ENCODE data around the gene HAGH. TPM values are rescaled to one million over a fixed set of nuclear protein-coding genes. Genes with fewer than 3 reads are reported as not detected.

The HAGH gene
- total RNA-seq, 6 experiments from 2014 or later, result 77.9 to 161 (median 143) TPM

DNA sequence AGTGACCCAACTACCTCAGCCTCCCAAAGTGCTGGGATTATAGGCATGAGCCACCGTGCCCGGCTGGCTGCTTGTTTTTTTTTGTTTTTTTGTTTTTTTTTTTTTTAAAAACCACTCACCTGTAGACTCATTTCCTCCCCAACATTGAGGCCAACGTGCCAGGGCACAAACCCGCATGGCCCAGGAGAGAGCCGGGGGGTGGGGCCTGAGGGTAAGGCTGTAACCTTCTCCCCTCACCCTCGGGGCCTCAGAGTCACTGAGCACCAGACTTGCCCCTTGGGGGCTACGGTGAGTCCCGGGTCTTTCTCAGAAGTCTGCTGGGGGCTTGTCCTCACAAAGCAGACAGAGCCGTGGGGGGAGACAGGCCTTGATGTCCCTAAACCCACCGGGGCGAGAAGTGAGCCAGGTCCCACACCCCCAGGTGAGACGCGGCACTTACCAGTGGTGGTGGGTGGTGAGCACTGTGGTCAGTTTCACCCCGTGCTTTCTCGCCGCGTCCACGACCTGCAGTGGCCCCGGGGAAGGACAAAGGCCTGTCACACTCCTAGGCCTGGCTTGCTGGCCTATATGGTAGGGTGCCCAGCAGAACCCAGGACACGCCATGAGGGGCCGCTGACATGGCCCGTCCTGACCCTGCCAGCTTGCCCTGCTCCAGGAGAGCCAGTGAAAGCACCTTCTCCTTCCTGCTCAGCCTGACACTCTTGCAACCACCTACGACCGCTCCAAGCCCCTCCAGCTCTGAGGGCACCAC is 4.6 kb downstream of the HAGH start:
- H3K9me3 ChIP-seq, result no peaks in the 10 kb centered on the region
- intact Hi-C loops (cut with DNase I), result loop anchor here in 1 of 2 donors (5.0 kb wide), 1 partner anchor 45 kb away; no protein-coding TSS in a partner anchor
- H3K27me3 ChIP-seq, result no peaks in the 10 kb centered on the region
- peaks cover 0 to 41% (median 22%) of the 10 kb centered on the region in 4 donors for H3K36me3 ChIP-seq
- 55% methylated on average over 8 of the region's 24 CpGs for WGBS (ENCODE audit: insufficient coverage, low coverage, low lambda C conversion rate, missing lambda C conversion rate)
- no peak overlapping the region for H3K27ac ChIP-seq
- DNase-seq (peak in 1 of 3 donors; percentile 43), ATAC-seq (no peak)
- peaks cover 0 to 33% (median 15%) of the 10 kb centered on the region in 4 donors for H3K4me1 ChIP-seq
- H3K4me3 ChIP-seq, result no peak overlapping the region
- no peak for TF ChIP-seq POLR2A (IDR thresholded peaks at IDR 0.05)
- TF ChIP-seq, protein P1, sequence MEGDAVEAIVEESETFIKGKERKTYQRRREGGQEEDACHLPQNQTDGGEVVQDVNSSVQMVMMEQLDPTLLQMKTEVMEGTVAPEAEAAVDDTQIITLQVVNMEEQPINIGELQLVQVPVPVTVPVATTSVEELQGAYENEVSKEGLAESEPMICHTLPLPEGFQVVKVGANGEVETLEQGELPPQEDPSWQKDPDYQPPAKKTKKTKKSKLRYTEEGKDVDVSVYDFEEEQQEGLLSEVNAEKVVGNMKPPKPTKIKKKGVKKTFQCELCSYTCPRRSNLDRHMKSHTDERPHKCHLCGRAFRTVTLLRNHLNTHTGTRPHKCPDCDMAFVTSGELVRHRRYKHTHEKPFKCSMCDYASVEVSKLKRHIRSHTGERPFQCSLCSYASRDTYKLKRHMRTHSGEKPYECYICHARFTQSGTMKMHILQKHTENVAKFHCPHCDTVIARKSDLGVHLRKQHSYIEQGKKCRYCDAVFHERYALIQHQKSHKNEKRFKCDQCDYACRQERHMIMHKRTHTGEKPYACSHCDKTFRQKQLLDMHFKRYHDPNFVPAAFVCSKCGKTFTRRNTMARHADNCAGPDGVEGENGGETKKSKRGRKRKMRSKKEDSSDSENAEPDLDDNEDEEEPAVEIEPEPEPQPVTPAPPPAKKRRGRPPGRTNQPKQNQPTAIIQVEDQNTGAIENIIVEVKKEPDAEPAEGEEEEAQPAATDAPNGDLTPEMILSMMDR (IDR thresholded peaks at IDR 0.05), result no peak

DNA sequence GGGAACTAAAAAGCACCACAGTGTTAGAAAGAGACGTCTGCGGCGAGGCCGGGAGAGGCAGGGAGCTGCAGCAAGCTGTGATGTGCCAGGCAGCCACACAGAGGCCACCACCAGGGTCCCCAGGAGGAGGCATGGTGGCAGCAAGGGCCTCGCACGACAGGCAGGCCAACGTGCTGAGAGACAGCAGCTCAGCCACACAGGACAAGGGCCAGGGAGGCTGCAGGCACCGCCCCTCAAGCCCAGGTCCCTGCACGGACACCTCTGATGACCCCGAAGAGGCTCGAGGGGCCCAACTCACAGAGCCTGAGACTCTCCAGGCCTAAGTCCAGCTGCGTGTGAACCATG is 5.7 kb downstream of the HAGH start:
- peaks cover 0 to 52% (median 29%) of the 10 kb centered on the region in 4 donors for H3K36me3 ChIP-seq

DNA sequence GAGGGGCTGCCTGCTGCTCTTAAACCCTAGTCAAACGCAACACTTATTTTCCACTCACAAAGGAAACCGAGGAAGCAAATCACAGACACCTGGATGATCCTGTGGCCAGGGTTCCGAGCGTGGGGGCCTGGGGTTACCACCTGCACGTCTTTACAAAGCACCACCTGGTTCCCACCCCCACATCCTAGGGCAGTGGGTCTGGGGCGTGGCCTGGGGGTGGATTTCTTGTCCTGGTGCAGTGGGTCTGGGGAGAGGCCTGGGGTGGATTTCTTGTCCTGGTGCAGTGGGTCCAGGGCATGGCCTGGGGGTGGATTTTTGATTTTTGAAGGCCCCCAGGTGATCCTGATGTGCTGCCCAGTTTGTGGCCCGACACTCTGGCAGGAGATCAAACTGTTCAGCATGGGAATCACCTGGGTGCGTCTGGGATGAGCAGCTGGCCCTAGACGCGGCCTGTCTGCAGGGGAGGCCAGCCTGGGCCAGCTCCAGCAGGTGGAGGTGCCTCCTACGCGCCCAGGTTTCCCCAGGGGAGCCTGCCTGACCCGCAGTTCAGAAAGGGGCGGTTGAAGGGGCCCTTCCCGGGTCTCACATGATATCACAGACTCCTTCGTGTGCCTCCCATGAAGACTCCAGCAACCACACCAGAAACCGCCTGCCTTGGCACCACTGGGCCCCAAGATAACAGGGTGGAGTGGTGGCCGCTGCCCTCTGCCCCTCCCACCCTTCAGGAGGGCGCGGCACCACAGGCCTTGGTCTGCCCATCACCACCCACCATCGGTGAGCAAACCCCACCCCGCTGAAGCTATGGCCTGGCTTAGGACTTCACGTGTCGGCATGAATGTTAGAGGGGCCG is 6.3 kb downstream of the HAGH start:
- Histone ChIP-seq H3K27ac (no peak overlapping the region), H3K27me3 (no peaks in the 10 kb centered on the region), H3K4me1 (peaks cover 0 to 38% (median 18%) of the 10 kb centered on the region in 4 donors), H3K36me3 (peaks cover 0 to 56% (median 31%) of the 10 kb centered on the region in 4 donors), H3K9me3 (no peaks in the 10 kb centered on the region), H3K4me3 (no peak overlapping the region)
- intact Hi-C loops (cut with DNase I), result loop anchor here in 1 of 2 donors (5.0 kb wide), 1 partner anchor 43 kb away; no protein-coding TSS in a partner anchor
- TF ChIP-seq, protein P1 (IDR thresholded peaks at IDR 0.05), result no peak
- TF ChIP-seq POLR2A (IDR thresholded peaks at IDR 0.05), result no peak
- DNase-seq (no peak), ATAC-seq (no peak)
- WGBS (ENCODE audit: insufficient coverage, low coverage, low lambda C conversion rate, missing lambda C conversion rate), result 76% methylated on average over 4 of the region's 25 CpGs

More for the DNA sequence above, 5.7 kb downstream of the HAGH start:
- TF ChIP-seq, protein P1 (IDR thresholded peaks at IDR 0.05), result no peak
- TF ChIP-seq POLR2A (IDR thresholded peaks at IDR 0.05), result no peak
- Histone ChIP-seq H3K4me3 (no peak overlapping the region), H3K4me1 (peaks cover 0 to 40% (median 19%) of the 10 kb centered on the region in 4 donors), H3K9me3 (no peaks in the 10 kb centered on the region), H3K27me3 (no peaks in the 10 kb centered on the region), H3K27ac (no peak overlapping the region)
- DNase-seq (no peak), ATAC-seq (no peak)
- intact Hi-C loops (cut with DNase I), result loop anchor here in 1 of 2 donors (5.0 kb wide), 1 partner anchor 44 kb away; no protein-coding TSS in a partner anchor
- 0% methylated on average over 2 of the region's 12 CpGs for WGBS (ENCODE audit: insufficient coverage, low coverage, low lambda C conversion rate, missing lambda C conversion rate)

DNA sequence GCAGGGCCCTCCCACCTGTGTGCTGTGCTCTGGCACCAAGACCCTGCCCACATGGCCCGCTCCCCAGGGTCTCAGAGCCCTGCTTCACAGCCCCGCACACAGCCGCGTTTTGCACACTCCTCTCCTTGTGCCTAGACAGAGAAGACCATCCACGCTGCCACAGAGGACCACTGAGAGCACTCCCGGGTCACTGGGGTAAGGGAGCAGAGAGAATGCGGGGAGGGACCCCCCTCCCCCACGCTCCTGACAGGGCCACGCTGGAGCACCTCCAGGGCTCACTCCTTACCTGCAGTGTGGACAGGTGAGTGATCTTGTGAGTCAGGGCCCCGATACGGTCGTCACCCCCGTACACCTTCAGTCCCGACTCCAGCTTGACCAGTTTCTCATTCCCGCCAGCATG is 7.0 kb downstream of the HAGH start:
- H3K27ac ChIP-seq, result no peak overlapping the region
- DNase-seq (no peak), ATAC-seq (no peak)
- WGBS (ENCODE audit: insufficient coverage, low coverage, low lambda C conversion rate, missing lambda C conversion rate), result 89% methylated on average over 5 of the region's 15 CpGs
- no peaks in the 10 kb centered on the region for H3K27me3 ChIP-seq
- TF ChIP-seq POLR2A (IDR thresholded peaks at IDR 0.05), result no peak
- TF ChIP-seq, protein P1 (IDR thresholded peaks at IDR 0.05), result no peak
- peaks cover 0 to 38% (median 15%) of the 10 kb centered on the region in 4 donors for H3K4me1 ChIP-seq
- H3K9me3 ChIP-seq, result no peaks in the 10 kb centered on the region
- no peak overlapping the region for H3K4me3 ChIP-seq
- H3K36me3 ChIP-seq, result peaks cover 0 to 62% (median 33%) of the 10 kb centered on the region in 4 donors
- intact Hi-C loops (cut with DNase I), result loop anchor here in 1 of 2 donors (5.0 kb wide), 1 partner anchor 42 kb away; no protein-coding TSS in a partner anchor

Data from right lobe of liver (tissue), 6 donors.